HepG2 (cell line): ENCODE measurements around the gene NDUFB10. TPM values are rescaled to one million over a fixed set of nuclear protein-coding genes. Genes with fewer than 3 reads are reported as not detected.

ENCODE experiments used
- ETV5 ChIP-seq: IDR thresholded peaks from 2 replicates; pipeline ENCODE4 v1.6.1; 2018; ENCODE audit warnings: missing biosample characterization, missing genetic modification reagents, inconsistent platforms, borderline replicate concordance
- HNRNPL ChIP-seq: fragments of 200-400 bp; formaldehyde crosslinking; IDR thresholded peaks from 2 replicates; pipeline ENCODE4 v1.6.1; 2017; ENCODE audit warnings: mild to moderate bottlenecking, low read depth, low read length
- IKZF4 ChIP-seq: sonication (generic); formaldehyde crosslinking; IDR thresholded peaks from 2 replicates; pipeline ENCODE4 v1.5.1; 2020; ENCODE audit warnings: borderline replicate concordance, mild to moderate bottlenecking, low read depth, missing genetic modification reagents; ENCODE audit errors: not compliant biosample characterization
- KLF16 ChIP-seq, 2 experiments: sonication (generic) in 1 of 2; formaldehyde crosslinking in 1 of 2; IDR thresholded peaks; 2 replicates each; pipeline versions ENCODE4 v1.6.1 to v1.8.0; 2016 to 2023; ENCODE audit warnings: missing genetic modification reagents in 2 of 2, missing compliant biosample characterization in 1 of 2
- SAP130 ChIP-seq: IDR thresholded peaks from 2 replicates; pipeline ENCODE4 v1.6.1; 2016; ENCODE audit warnings: low read depth
- YEATS4 ChIP-seq: sonication (generic); formaldehyde crosslinking; IDR thresholded peaks from 2 replicates; pipeline ENCODE4 v1.4.0; 2020; ENCODE audit warnings: missing genetic modification reagents, borderline replicate concordance
- ZNF30 ChIP-seq: sonication (generic); formaldehyde crosslinking; IDR thresholded peaks from 2 replicates; pipeline ENCODE4 v1.5.0; 2020; ENCODE audit warnings: mild to moderate bottlenecking, missing genetic modification reagents
- polyA plus RNA-seq, 8 experiments: library from polyadenylated mRNA; depleted of rRNA in 3 of 8; stranded (reverse) in 7 of 8; unstranded in 1 of 8; fragments of >200 nt; fragmentation: Illumina TruSeq in 4 of 8; extraction: Trizol in 4 of 8; gene quantifications; 2 replicates each; pipeline versions ENCODE4 v1.2.1 to v1.2.3, GENCODE V29; 2011 to 2016; ENCODE audit warnings: low read depth in 4 of 8, missing spikeins in 1 of 8, mixed read lengths in 1 of 8; ENCODE audit not compliant: insufficient read depth in 1 of 8
- total RNA-seq, 5 experiments: library from RNA; depleted of rRNA; stranded (reverse); fragments of >200 nt; fragmentation: Illumina TruSeq; extraction: Trizol; gene quantifications; 2 replicates each; pipeline ENCODE4 v1.2.3, GENCODE V29; 2016; ENCODE audit warnings: low read depth in 1 of 5
- TF ChIP-seq, protein P1 (sequence below), 2 experiments: sonication (generic) in 1 of 2; formaldehyde crosslinking in 1 of 2; IDR thresholded peaks; 2 replicates each; pipeline versions ENCODE4 v1.6.1 to v1.9.0; 2014 to 2022; ENCODE audit warnings: antibody characterized with exemption in 1 of 2, borderline replicate concordance in 1 of 2, inconsistent platforms in 1 of 2, low read depth in 1 of 2, missing genetic modification reagents in 1 of 2
- TF ChIP-seq, protein P2 (sequence below): sonication (generic); formaldehyde crosslinking; IDR thresholded peaks from 2 replicates; pipeline ENCODE4 v1.4.0; 2020; ENCODE audit warnings: missing genetic modification reagents, mild to moderate bottlenecking, borderline replicate concordance

Gene NDUFB10
- total and polyA plus RNA-seq, 2 of the 13 experiments (the other 11 are each of a cell fraction or from before 2014, with no cell fraction given), result 68.6 to 157 TPM

DNA sequence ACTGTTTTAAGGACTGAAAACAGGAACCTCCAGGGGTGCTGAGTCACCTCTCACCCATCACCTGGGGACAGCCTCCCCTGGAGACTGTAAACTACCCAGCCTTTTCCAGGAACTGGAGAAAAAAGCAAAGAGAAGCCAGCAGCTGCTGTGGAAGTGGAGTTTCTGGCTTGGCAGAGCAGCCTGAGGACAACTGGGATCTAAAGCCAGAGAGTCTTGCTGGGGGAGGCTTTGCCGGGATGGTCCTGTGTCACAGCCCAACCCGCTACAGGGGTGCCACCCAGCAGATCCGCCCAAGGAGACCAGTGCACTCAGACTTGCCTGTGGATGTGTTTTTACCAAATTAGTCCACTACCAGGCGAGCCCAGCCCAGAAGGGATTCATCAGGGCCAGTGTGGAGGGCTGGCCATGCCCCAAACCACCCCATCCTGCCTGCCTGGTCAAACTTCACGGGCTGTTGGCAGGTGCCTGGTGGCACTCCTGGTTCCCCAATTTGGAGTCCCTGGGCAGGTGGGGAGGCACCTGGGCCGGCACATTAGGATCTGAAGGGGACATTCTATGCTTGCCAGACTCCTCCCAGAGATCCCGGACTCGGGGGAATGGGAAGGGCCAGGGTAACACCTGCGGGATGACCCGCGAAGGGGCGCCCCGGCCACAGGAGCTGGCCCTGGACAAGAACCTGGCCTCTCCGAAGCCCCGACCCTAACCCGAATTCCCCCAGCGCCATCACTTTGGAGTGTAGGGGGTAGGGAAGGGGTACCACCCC lies 17.1 kb upstream of the NDUFB10 start (continued):
- TF ChIP-seq, protein P1, sequence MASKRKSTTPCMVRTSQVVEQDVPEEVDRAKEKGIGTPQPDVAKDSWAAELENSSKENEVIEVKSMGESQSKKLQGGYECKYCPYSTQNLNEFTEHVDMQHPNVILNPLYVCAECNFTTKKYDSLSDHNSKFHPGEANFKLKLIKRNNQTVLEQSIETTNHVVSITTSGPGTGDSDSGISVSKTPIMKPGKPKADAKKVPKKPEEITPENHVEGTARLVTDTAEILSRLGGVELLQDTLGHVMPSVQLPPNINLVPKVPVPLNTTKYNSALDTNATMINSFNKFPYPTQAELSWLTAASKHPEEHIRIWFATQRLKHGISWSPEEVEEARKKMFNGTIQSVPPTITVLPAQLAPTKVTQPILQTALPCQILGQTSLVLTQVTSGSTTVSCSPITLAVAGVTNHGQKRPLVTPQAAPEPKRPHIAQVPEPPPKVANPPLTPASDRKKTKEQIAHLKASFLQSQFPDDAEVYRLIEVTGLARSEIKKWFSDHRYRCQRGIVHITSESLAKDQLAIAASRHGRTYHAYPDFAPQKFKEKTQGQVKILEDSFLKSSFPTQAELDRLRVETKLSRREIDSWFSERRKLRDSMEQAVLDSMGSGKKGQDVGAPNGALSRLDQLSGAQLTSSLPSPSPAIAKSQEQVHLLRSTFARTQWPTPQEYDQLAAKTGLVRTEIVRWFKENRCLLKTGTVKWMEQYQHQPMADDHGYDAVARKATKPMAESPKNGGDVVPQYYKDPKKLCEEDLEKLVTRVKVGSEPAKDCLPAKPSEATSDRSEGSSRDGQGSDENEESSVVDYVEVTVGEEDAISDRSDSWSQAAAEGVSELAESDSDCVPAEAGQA (IDR thresholded peaks at IDR 0.05; ENCODE audit: low read depth), result no peak
- TF ChIP-seq, protein P1 (CRISPR knock-in tag; IDR thresholded peaks at IDR 0.05; ENCODE audit: borderline replicate concordance), result 0 out of 2 replicates have a peak, but pooled peaks have one; percentile 2
- TF ChIP-seq IKZF4 (CRISPR knock-in tag), result no peak
- 0 out of 2 replicates have a peak, but pooled peaks have one; percentile 8 for TF ChIP-seq HNRNPL
- no peak for TF ChIP-seq ETV5 (CRISPR knock-in tag)
- 0 out of 2 replicates have a peak, but pooled peaks have one; percentile 5 for TF ChIP-seq ZNF30 (CRISPR knock-in tag)
- TF ChIP-seq, protein P2, sequence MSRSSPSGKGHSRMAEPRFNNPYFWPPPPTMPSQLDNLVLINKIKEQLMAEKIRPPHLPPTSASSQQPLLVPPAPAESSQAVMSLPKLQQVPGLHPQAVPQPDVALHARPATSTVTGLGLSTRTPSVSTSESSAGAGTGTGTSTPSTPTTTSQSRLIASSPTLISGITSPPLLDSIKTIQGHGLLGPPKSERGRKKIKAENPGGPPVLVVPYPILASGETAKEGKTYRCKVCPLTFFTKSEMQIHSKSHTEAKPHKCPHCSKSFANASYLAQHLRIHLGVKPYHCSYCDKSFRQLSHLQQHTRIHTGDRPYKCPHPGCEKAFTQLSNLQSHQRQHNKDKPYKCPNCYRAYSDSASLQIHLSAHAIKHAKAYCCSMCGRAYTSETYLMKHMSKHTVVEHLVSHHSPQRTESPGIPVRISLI (CRISPR knock-in tag), result no peak
- 0 out of 4 replicates have a peak, but pooled peaks of 1 of the 2 experiments have one; percentile 6 for TF ChIP-seq KLF16 (CRISPR knock-in tag; IDR thresholded peaks at IDR 0.05)
- TF ChIP-seq YEATS4 (CRISPR knock-in tag), result 0 out of 2 replicates have a peak, but pooled peaks have one; percentile 36
- TF ChIP-seq SAP130 (CRISPR knock-in tag), result 0 out of 2 replicates have a peak, but pooled peaks have one; percentile 3
